RWPE2 (cell line): ENCODE data around the gene CALY.

Experiments
- ATAC-seq: fragments of 200-7000 bp; cut with Tn5 transposase; 3 replicates; pipeline ENCODE4 v1.9.1; 2021; ENCODE audit warnings: low read depth
- DNase-seq: peaks from one replicate; pipeline ENCODE4 v3.0.0-alpha.2; 2020; ENCODE audit warnings: low spot score
- H3K27ac ChIP-seq: fragments of 450-650 bp; 2 replicates; pipeline ENCODE4 v1.5.1; 2017; ENCODE audit warnings: mild to moderate bottlenecking; ENCODE audit not compliant: poor library complexity, severe bottlenecking
- H3K27me3 ChIP-seq: fragments of 250-450 bp; sonication (Bioruptor Pico); 2 replicates; pipeline ENCODE4 v1.5.1; 2021; ENCODE audit warnings: mild to moderate bottlenecking, moderate library complexity; ENCODE audit not compliant: insufficient read depth, poor library complexity, severe bottlenecking
- H3K36me3 ChIP-seq: fragments of 250-450 bp; sonication (Bioruptor Pico); 2 replicates; pipeline ENCODE4 v1.5.1; 2020; ENCODE audit warnings: low read depth, mild to moderate bottlenecking, moderate library complexity
- H3K4me1 ChIP-seq: fragments of 250-450 bp; sonication (Bioruptor Pico); 2 replicates; pipeline ENCODE4 v1.5.1; 2021; ENCODE audit warnings: mild to moderate bottlenecking, moderate library complexity; ENCODE audit not compliant: insufficient read depth, poor library complexity, severe bottlenecking
- H3K4me3 ChIP-seq: fragments of 250-450 bp; sonication (Bioruptor Pico); 2 replicates; pipeline ENCODE4 v1.5.1; 2021; ENCODE audit warnings: mild to moderate bottlenecking, moderate library complexity; ENCODE audit not compliant: severe bottlenecking
- H3K9me3 ChIP-seq: fragments of 250-450 bp; sonication (Bioruptor Pico); 2 replicates; pipeline ENCODE4 v1.5.1; 2021; ENCODE audit warnings: mild to moderate bottlenecking, moderate library complexity; ENCODE audit not compliant: severe bottlenecking
- TF ChIP-seq, protein P1 (sequence below): fragments of 450-650 bp; IDR thresholded peaks from one replicate; pipeline ENCODE4 v1.5.1; 2017; ENCODE audit warnings: mild to moderate bottlenecking, moderate library complexity; ENCODE audit not compliant: poor library complexity, severe bottlenecking

The CALY gene

DNA sequence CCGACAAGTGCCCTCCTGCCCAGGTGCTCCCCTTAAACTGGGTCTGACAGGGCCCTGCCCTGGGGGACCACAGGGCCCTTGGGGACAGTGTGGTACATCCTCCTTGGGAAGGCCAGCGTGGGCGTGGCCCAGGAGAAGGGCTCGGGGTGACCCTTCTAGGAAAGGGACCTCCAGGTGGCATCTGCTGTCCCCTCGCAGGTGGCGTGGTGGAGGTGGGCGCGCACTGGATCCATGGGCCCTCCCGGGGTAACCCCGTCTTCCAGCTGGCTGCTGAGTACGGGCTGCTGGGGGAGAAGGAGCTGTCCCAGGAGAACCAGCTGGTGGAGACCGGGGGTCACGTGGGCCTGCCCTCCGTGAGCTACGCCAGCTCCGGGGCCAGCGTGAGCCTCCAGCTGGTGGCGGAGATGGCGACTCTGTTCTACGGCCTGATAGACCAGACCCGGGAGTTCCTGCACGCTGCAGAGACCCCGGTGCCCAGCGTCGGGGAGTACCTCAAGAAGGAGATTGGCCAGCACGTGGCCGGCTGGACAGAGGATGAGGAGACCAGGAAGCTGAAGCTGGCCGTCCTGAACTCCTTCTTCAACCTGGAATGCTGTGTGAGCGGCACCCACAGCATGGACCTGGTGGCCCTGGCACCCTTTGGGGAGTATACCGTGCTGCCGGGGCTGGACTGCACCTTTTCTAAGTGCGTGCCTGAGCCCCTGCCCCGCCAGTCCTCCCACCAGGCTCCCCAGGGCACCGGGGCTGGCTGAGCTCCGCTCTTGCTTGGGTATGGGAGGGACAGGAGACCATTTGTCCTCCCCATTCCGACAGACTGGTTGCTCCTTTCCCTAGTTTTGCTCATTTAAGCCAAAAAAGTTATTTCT is 43.3 kb upstream of the CALY start:
- H3K27ac ChIP-seq = no peak overlapping the region
- TF ChIP-seq, protein P1, sequence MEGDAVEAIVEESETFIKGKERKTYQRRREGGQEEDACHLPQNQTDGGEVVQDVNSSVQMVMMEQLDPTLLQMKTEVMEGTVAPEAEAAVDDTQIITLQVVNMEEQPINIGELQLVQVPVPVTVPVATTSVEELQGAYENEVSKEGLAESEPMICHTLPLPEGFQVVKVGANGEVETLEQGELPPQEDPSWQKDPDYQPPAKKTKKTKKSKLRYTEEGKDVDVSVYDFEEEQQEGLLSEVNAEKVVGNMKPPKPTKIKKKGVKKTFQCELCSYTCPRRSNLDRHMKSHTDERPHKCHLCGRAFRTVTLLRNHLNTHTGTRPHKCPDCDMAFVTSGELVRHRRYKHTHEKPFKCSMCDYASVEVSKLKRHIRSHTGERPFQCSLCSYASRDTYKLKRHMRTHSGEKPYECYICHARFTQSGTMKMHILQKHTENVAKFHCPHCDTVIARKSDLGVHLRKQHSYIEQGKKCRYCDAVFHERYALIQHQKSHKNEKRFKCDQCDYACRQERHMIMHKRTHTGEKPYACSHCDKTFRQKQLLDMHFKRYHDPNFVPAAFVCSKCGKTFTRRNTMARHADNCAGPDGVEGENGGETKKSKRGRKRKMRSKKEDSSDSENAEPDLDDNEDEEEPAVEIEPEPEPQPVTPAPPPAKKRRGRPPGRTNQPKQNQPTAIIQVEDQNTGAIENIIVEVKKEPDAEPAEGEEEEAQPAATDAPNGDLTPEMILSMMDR = no peak

DNA sequence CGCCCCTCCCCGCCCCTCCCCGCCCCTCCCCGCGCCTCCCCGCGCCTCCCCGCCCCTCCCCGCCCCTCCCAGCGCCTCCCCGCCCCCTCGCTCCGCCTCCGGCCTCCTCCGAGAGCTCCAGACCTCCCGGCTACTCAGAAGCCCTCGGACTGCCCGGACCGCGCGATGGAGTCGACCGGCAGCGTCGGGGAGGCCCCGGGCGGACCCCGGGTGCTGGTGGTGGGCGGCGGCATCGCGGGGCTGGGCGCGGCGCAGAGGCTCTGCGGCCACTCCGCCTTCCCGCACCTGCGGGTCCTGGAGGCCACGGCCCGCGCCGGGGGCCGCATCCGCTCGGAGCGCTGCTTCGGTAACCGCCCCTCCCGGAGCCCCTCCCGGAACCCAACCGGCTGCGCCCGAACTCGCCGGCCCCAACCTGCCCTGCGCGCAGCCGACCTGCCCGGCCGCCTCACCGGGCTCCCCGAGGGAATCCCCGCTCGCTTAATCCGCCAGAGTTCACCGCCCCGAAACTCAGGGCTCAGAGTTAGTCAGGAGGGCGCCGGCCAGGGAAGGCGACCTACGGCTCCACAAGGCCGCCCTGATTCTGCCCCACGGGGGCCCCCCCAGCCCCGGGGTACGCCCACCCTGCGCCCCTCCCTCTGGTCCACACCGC is 42.6 kb upstream of the CALY start, which contains the start of gene PAOX:
TSS of gene PAOX (plus strand) at position 111 of the 649 bp plus-strand sequence. CDS start at position 166, 55 bp downstream.
- H3K27me3 ChIP-seq = no peaks in the 10 kb centered on the region
- no peaks in the 10 kb centered on the region for H3K9me3 ChIP-seq
- H3K4me1 ChIP-seq = peaks cover under 1% of the 10 kb centered on the region
- TF ChIP-seq, protein P1 = no peak
- no peaks in the 10 kb centered on the region for H3K36me3 ChIP-seq
- ATAC-seq (peak; percentile 63), DNase-seq (no peak)
- H3K27ac ChIP-seq = no peak within 1 kb of the TSS
- peak within 1 kb of the TSS; percentile 68 for H3K4me3 ChIP-seq

More for the DNA sequence above, 43.3 kb upstream of the CALY start:
- Histone ChIP-seq H3K27me3 (no peaks in the 10 kb centered on the region), H3K9me3 (no peaks in the 10 kb centered on the region), H3K4me1 (no peaks in the 10 kb centered on the region), H3K36me3 (no peaks in the 10 kb centered on the region), H3K4me3 (peak overlapping the region; percentile 68)
- DNase-seq = no peak
- ATAC-seq = no peak

DNA sequence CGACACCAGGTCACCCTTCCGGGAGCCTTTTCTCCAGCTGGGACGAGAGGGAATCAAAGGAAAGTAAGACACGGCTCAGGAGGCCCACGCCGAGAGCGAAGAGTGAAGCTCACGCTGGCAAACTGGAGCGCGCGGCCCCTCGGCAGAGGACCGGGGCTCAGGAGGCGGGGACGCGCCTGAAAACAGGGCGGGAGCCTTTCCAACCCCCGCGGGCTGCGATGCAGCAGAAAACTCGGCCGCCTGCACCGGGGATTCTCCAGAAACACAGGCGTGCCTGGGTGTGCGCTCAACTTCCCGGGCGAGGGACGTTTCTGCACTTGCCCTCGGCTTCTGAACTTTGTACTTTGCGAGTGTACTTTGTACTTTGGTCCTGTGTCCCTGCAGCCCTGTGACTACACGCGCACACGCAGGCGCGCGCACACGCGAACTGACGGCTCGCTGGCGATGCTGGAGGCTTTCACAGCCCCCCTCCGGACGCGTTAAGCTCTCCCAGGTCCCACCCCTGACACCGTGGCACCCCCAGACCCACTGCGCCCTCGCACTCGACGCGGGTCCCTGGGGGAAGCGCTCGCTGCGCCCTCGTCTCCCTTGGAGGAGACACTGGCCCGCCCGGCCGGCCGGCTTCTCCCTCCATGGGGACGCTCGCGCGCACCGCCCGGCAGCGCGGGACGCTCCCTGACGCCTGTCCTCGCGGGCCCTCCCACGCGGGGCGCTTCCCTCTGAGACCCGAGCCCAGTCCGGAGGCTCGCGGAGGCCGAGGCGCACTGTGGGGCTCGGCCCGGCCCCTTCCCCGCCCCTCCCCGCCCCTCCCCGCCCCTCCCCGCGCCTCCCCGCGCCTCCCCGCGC is 41.8 kb upstream of the CALY start:
- Histone ChIP-seq H3K36me3 (no peaks in the 10 kb centered on the region), H3K27ac (no peak overlapping the region), H3K4me3 (peak overlapping the region; percentile 47), H3K27me3 (no peaks in the 10 kb centered on the region), H3K9me3 (no peaks in the 10 kb centered on the region), H3K4me1 (peaks cover 5% of the 10 kb centered on the region)
- DNase-seq (no peak), ATAC-seq (peak; percentile 45)
- TF ChIP-seq, protein P1 = no peak

DNA sequence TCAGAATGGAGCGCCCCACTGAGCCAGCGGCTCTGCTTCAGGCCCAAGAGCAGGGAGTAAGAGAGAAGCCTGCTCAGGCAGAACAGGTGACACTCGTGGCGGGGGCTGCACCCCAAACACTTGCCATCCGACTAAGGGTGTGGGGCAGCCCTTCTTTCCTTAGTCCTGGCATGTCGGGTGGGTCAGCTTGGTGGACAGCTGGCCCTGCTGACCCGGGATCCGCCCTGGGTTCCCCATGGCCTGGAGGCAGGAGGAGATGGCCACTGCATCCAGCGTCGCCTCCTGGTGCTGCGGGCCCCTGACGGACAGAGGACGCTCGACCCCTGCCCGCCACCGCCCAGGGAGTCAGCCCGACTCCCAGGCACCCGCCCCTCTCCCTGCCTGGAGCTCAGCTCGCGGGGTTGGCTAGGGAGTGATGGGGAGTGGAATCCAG is 41.1 kb upstream of the CALY start:
- Histone ChIP-seq H3K27ac (no peak overlapping the region), H3K4me1 (peaks cover 5% of the 10 kb centered on the region), H3K27me3 (no peaks in the 10 kb centered on the region), H3K9me3 (no peaks in the 10 kb centered on the region), H3K4me3 (peak overlapping the region; percentile 47), H3K36me3 (no peaks in the 10 kb centered on the region)
- no peak for ATAC-seq
- DNase-seq = no peak
- TF ChIP-seq, protein P1 = no peak
